Measurements from ENCODE around the gene FAT2.

GRCh38 chr5:151547364-151547763 is 43.8 kb downstream of the FAT2 start:
- TF ChIP-seq CTCF (IDR thresholded peaks at IDR 0.05; ENCODE audit: low read depth, low read length), result no peak
- TF ChIP-seq EZH2phosphoT487 (IDR thresholded peaks at IDR 0.05; ENCODE audit: low read depth), result no peak
